ENCODE measurements around the gene KCNG4. TPM values are rescaled to one million over a fixed set of nuclear protein-coding genes. Genes with fewer than 3 reads are reported as not detected.
A peak's percentile ranks its signal among the peaks of the same experiment; 100 is the strongest.

Gene KCNG4
- total RNA-seq, 1 donor from 2014 or later, result not detected

DNA sequence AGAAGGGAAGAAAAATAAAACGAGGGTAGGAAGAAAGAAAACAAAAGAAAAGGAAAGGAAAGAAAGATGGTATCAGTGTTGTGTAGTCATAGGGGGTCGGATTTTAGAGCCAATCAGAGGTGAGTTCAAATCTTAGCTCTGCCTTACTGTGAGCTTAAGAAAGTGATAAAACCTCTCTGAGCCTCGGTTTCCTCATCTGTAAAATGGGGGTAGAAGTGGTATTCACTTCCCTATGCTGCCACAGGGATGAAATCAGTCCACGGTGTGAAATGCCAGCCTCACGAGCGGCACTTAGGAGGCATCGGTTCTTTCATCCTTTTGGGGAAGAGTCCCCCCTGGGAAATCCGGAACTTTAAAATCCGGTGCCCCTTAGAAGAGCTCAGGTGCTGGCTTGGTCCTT is 6.1 kb downstream of the KCNG4 start:
- Mint-ChIP-seq H3K9me3 (ENCODE audit: unreplicated experiment) (no peaks in the 10 kb centered on the region), H3K4me3 (ENCODE audit: unreplicated experiment) (no peak overlapping the region), H3K36me3 (ENCODE audit: unreplicated experiment) (no peaks in the 10 kb centered on the region), H3K4me1 (ENCODE audit: unreplicated experiment) (peaks cover 7% of the 10 kb centered on the region), H3K27ac (ENCODE audit: unreplicated experiment) (no peak overlapping the region), H3K27me3 (ENCODE audit: unreplicated experiment) (peaks cover 71% of the 10 kb centered on the region)
- no peak for DNase-seq (ENCODE audit: extremely low spot score, unreplicated experiment)
- TF ChIP-seq, protein P1, sequence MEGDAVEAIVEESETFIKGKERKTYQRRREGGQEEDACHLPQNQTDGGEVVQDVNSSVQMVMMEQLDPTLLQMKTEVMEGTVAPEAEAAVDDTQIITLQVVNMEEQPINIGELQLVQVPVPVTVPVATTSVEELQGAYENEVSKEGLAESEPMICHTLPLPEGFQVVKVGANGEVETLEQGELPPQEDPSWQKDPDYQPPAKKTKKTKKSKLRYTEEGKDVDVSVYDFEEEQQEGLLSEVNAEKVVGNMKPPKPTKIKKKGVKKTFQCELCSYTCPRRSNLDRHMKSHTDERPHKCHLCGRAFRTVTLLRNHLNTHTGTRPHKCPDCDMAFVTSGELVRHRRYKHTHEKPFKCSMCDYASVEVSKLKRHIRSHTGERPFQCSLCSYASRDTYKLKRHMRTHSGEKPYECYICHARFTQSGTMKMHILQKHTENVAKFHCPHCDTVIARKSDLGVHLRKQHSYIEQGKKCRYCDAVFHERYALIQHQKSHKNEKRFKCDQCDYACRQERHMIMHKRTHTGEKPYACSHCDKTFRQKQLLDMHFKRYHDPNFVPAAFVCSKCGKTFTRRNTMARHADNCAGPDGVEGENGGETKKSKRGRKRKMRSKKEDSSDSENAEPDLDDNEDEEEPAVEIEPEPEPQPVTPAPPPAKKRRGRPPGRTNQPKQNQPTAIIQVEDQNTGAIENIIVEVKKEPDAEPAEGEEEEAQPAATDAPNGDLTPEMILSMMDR (IDR thresholded peaks at IDR 0.05), result no peak

- H3K4me1 Mint-ChIP-seq (ENCODE audit: unreplicated experiment), result peaks cover 15% of the 10 kb centered on the region
- peaks cover 69% of the 10 kb centered on the region for H3K27me3 Mint-ChIP-seq (ENCODE audit: unreplicated experiment)
- H3K4me3 Mint-ChIP-seq (ENCODE audit: unreplicated experiment), result no peak overlapping the region
- no peaks in the 10 kb centered on the region for H3K9me3 Mint-ChIP-seq (ENCODE audit: unreplicated experiment)
- TF ChIP-seq, protein P1 (IDR thresholded peaks at IDR 0.05), result no peak
- DNase-seq (ENCODE audit: extremely low spot score, unreplicated experiment), result no peak
- H3K27ac Mint-ChIP-seq (ENCODE audit: unreplicated experiment), result no peak overlapping the region
- no peaks in the 10 kb centered on the region for H3K36me3 Mint-ChIP-seq (ENCODE audit: unreplicated experiment)
These were observed 6.8 kb downstream of the KCNG4 start for GRCh38 chr16:84232969-84233368.

DNA sequence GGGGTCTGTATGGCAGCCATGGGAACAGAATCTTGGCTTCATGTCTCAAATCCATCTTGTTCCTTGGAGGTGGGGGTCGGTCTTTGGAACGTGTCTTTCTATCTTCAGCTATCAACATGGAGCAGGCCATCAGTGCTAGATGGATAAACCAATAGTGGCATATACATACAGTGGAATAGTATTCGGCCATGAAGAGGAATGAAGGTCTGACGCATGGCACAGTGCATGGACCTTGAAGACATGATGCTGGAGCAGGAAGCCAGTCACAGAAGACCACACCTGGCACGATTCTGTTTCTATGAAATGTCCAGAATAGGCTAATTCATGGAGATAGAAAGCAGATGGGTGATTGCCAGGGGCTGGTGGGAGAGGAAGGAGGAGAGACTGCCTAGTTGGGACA is 7.8 kb downstream of the KCNG4 start:
- no peaks in the 10 kb centered on the region for H3K9me3 Mint-ChIP-seq (ENCODE audit: unreplicated experiment)
- TF ChIP-seq, protein P1 (IDR thresholded peaks at IDR 0.05), result no peak
- H3K27me3 Mint-ChIP-seq (ENCODE audit: unreplicated experiment), result peaks cover 60% of the 10 kb centered on the region
- H3K27ac Mint-ChIP-seq (ENCODE audit: unreplicated experiment), result no peak overlapping the region
- no peaks in the 10 kb centered on the region for H3K36me3 Mint-ChIP-seq (ENCODE audit: unreplicated experiment)
- peaks cover 21% of the 10 kb centered on the region for H3K4me1 Mint-ChIP-seq (ENCODE audit: unreplicated experiment)
- no peak overlapping the region for H3K4me3 Mint-ChIP-seq (ENCODE audit: unreplicated experiment)
- DNase-seq (ENCODE audit: extremely low spot score, unreplicated experiment), result no peak

DNA sequence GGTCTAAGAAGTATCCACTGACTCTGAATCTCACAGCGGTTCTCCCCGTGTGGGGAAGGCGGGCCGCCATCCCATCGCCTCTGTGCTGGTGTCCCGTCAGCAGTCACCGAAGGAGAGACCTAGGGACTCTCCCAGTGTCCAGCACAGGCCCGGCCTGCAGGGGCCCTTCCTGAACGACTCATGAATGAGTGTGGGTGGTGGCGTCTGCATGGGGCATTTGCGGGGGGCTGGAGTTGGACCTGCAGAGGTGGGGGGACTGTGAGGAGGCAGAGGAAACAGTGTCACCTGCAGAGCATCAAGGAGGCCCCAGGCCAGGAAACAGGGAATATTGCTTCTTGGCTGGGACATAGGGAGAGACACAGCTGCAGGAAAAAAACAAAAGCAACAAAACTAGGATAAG is 10.3 kb downstream of the KCNG4 start:
- Mint-ChIP-seq H3K4me3 (ENCODE audit: unreplicated experiment) (no peak overlapping the region), H3K4me1 (ENCODE audit: unreplicated experiment) (peaks cover 21% of the 10 kb centered on the region), H3K9me3 (ENCODE audit: unreplicated experiment) (no peaks in the 10 kb centered on the region), H3K27ac (ENCODE audit: unreplicated experiment) (no peak overlapping the region), H3K27me3 (ENCODE audit: unreplicated experiment) (peaks cover 52% of the 10 kb centered on the region), H3K36me3 (ENCODE audit: unreplicated experiment) (no peaks in the 10 kb centered on the region)
- DNase-seq (ENCODE audit: extremely low spot score, unreplicated experiment), result no peak
- TF ChIP-seq, protein P1 (IDR thresholded peaks at IDR 0.05), result no peak

GRCh38 chr16:84228256-84228838 is 11.5 kb downstream of the KCNG4 start:
- Mint-ChIP-seq H3K27me3 (ENCODE audit: unreplicated experiment) (peaks cover 44% of the 10 kb centered on the region), H3K4me3 (ENCODE audit: unreplicated experiment) (no peak overlapping the region)

More at GRCh38 chr16:84228256-84228838, 11.5 kb downstream of the KCNG4 start:
- Mint-ChIP-seq H3K36me3 (ENCODE audit: unreplicated experiment) (no peaks in the 10 kb centered on the region), H3K4me1 (ENCODE audit: unreplicated experiment) (peaks cover 21% of the 10 kb centered on the region), H3K9me3 (ENCODE audit: unreplicated experiment) (no peaks in the 10 kb centered on the region), H3K27ac (ENCODE audit: unreplicated experiment) (peak overlapping the region; percentile 34)
- TF ChIP-seq, protein P1 (IDR thresholded peaks at IDR 0.05), result no peak
- DNase-seq (ENCODE audit: extremely low spot score, unreplicated experiment), result peak; percentile 89
